Body of pancreas (tissue), 4 donors: ENCODE results near the gene TBX2.

Experiments used
- CTCF ChIP-seq, 7 experiments: fragments of 450-650 bp in 4 of 7; fragments of 200-600 bp in 3 of 7; sonication (generic) in 3 of 7; IDR thresholded peaks; one replicate each; pipeline ENCODE4 v1.5.1; 2016 to 2019; ENCODE audit warnings: antibody characterized with exemption in 7 of 7
- POLR2A ChIP-seq, 3 donors: fragments of 450-650 bp; IDR thresholded peaks; one replicate each; pipeline ENCODE4 v1.6.1; 2016; ENCODE audit warnings: antibody characterized with exemption in 3 of 3, mild to moderate bottlenecking in 2 of 3

- TF ChIP-seq POLR2A (IDR thresholded peaks at IDR 0.05) (no peak), CTCF (IDR thresholded peaks at IDR 0.05) (no peak)
Measured at GRCh38 chr17:61454381-61455323, 55.0 kb downstream of the TBX2 start.
